NCI-H526 (cell line): Measurements from ENCODE around the gene THUMPD2.

Experiments used
- DNase-seq, 2 experiments: peaks; one replicate each; lab custom pipeline; 2025; lab: John Stamatoyannopoulos, UW

The THUMPD2 gene

DNA sequence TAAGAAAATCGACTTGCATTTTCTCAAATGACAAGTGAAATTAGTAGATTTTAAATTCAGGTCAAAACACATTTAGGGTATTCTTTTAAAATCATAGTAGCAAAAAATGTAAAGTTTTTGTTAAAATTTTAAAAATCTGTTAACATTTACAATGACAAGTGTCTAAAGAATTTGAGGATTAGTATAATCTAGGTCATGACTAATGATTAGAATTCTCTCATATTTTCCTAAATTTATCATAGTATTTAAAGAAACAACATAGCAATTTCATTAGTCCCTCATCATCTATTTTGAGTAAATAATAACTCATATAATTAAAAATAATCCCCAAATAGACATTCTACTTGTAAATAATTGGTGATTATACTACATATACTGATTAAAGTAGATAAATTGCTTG, 23.6 kb downstream of the THUMPD2 start:
- DNase-seq, result no peak

DNA sequence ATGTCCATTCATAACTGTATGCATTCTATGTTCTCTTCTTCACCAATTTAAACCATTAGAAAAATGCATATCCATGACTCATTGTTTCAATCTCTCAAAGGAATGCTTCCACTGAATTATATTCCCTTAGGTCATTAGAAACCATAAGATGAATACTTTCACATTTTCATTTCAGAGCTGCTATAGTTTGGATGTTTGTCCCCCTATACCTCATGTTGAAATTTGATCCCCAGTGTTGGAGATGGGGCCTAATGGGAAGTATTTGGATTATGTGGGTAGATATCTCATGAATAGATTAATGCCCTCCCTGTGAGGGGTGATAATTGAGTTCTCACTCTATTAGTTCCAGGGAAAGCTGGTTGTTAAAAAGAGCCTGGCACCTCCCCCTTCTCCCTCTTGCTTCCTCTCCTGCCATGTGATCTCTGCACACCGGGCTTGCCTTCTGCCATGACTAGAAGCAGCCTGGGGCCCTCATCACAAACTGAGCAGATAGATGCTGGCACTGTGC, 35.7 kb downstream of the THUMPD2 start:
- no peak for DNase-seq

DNA sequence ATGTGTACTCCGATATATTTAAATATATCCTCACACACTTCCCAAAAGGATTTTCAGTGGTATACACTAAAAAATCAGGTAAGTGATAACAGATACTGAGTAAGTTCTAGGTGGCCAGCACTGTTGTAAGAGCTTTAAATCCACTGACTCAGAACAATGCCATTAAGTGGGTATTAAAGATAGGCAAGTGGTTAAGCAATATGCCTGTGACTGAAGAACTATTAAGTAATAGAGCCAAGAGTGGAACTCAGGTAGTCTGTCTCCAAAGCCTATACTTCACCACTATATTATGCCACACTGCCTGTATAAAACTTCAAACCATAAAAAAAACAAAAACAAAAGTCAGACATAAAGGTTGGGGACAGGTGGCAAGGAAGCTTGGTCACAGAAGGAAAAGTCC, 37.2 kb downstream of the THUMPD2 start:
- no peak for DNase-seq

DNA sequence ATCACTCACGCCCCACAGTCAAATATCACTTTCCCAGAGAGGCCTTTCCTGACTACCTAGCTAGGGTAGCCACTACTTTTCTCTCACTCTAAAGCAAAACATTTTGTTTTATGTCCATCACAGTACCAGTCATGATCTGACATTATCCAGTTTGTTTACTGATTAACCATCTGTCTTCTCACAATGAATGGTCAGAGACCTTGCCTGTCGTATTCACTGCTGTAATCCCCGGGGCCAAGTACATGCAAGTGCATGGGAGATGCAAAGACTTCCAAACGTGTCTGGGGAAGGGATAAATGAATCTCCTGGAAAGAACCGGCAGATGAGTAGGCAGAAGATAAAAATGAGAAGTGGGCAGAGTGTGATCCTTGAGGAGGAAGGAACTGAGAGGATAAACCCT, 39.7 kb downstream of the THUMPD2 start:
- no peak for DNase-seq

DNA sequence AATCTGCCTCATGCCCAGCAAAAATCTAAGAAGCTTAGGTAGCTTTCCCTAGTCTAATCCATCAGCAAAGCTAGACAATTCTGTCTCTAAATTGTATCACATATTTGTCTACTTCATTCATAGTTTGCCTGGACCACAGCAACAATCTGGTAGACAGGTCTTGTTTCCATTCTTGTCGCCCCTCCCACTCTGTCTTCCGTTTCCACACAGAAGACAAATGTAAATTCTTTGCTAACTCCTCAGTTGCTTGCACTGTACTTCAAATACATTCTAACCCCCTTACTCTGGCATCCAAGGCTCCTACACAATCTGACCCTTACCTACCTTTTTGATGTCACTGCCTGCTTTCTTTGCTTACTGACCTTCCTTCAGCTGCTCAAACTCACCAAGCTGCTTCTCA, 40.1 kb downstream of the THUMPD2 start:
- no peak for DNase-seq

DNA sequence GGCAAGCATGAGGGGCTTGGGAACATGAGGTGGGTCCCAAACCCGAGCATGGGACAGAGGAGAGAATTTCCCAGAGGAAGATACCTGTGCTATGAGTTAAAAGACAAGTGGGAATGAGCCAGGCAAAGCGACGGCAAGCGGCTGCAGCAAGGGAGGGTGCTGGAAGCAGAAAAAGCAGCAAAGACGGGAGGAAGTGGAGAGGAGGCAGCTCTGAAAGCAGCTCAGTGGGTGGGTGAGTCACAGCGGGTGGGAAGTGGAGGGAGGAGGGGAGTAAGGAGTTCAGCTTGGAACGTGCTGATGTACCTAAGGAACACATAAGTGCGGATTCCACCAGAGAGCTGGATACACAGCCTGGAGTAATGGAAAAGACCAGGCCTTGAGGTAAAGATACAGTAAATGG, 41.4 kb downstream of the THUMPD2 start:
- no peak for DNase-seq

DNA sequence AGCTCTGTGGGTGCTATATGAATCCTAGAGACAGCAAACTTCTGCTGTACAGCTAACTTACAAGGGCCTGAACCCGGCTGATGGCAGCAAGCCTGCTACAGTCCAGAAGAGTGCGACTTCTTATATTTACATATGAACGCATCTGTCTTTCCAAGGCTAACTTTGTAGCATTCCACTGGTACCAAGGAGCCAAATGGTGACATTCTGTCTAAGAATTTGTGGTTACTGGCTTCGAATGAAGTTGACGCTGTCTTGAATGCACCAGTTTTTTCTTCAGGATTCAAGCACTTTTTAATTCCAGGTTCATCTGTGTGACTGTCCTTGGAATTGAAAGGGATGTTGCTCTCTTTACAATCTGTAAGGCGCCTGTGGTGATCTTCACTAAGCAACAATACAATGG, 42.4 kb downstream of the THUMPD2 start:
- DNase-seq, result no peak

DNA sequence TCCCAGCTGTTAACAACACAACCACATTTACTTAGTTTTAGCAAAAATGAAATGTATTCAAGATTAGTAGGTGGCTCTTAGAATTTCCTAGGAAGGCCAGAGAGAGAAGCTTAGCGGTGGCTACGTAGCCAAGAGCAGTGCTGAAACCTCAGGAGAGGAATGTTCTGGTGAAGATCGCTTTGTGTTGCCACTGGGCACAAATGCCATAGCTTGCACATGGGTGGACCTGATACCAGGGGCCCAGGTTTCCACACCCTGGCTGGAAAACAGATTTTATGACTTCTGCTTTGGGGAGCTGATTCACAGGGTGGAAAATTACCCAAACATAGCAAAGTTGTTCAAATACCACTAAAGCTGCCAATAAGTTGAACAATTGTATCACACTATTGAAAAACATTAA, 43.4 kb downstream of the THUMPD2 start:
- DNase-seq, result no peak

DNA sequence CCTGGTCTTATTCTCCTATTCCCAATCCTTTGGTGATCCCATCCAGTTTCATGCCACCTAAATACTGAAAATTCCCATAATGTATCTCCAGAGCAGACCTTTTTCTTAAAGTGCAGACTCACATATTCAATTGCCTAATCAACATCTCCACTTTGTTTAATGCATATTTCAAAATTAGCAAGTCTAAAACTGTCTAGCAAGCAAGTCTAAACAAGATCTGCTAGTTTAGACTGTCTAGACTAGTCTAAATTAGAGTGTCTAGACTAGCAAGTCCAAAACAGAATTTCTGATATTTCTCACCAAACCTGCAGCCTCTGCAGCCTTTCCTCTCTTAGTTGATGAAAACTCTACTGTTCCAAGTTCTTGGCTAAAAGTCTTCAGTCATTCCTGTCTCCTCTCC, 44.6 kb downstream of the THUMPD2 start:
- no peak for DNase-seq

DNA sequence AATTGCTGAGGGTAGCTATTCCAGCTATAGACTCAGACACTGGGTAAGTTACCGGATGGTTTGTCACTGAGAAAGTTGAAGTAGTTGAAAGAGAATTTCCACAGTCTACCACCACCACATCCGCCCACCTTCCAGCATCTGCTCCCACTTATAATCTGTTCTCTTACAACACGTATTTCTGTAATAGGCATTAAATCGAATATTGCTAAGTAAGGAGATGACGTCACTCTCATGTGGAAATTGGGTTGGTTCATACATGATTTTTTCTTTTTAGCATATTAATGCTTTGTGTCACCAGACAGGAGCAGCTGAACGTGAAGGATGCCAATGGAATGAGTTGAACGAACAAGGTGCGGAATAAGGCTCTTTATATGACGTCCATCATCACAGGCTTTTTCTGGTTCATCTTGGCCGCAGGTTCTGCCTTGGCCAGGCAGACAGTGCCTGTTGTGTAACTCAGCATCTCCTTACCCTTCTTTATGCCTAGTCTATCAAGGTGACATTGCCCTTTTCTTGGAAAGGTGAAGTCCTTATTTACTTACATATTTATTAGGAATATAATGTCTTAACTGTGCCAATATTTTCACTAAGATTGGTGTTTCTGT, 45.9 kb downstream of the THUMPD2 start:
- no peak for DNase-seq

DNA sequence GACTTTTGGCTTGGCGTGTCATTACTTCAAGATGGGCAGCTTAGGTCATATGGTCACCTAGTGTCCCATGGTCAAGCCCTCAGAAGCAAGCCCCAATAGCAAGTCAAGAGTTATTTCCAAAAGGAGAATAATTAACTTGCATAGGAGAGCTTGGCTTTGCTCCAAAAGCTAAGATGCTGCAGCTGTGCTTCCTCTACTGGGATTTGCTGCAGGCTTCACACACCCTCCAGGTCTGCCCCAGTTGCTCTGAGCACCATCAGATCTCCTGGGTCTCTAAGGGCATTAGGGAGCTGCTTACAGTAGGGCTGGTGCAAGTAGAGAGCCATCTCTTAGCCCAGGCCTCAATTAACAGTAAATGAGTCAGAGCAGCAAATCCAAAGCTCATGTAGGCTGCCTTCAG, 46.6 kb downstream of the THUMPD2 start:
- no peak for DNase-seq

DNA sequence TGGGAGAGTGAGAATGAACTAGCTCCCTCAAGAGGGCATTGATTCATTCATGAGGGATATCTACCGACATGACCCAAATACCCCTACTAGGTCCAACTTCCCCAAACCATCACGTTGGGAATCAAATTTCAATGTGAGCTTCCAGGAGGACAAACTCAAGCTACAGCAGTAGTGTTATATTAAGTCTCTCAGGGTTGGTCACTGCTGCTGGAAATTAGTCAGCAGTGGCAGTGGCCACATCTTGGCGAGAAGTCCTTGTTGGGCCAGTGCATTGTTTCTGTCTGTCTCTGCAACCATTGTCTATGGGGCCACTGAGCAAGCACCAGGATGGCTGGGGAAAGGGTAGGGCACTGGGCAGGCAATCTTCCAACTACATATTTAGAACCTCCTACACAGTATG, 47.5 kb downstream of the THUMPD2 start:
- no peak for DNase-seq

DNA sequence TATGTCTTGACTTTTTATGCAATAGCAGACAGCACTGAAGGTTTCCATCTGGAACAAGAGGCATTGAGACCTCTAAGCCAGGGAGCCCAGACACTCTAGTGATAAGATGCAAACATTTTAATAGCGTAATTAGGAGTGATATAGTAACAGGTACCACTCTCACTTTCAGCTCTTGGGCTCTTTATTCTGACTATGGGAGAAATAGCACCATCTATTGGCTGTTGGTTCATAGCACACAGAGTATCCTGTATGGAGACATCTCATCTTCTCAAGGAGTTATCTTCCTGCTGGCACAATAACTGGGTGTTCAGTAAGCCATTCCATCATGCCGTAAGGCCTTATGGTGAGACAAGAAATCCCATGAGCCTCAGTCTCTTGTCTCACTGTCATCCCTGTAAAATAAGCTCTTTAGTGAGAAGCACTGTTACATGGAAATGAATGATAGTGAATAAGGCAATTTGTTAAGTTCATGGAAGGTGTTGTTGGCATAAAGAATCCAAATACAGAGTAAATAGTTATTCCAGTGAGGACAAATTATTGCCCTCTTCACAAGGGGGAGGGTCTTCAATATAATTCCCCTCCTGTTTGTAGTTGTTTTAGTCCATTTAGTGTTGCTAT, 48.3 kb downstream of the THUMPD2 start:
- peak; percentile 26 to 60 for DNase-seq

DNA sequence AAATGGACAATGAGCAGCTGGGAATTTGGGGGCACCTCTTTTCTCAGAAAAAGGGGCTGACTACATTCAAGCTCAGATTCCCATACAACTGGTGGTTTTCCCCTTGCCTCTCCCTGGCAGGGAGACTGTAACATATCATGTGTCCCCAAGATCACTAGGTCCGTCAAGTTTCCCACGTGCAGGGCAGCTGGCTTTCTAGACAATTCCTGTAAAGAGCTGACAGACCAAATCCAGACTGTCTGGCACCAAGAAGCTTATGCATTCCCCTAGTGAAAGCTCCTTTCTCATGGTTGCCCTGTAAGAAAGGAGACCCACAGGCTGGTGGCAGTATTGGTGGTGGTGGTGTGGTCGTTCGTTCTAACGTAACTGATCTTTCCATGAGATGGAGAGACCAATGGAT, 48.8 kb downstream of the THUMPD2 start:
- DNase-seq, result no peak

DNA sequence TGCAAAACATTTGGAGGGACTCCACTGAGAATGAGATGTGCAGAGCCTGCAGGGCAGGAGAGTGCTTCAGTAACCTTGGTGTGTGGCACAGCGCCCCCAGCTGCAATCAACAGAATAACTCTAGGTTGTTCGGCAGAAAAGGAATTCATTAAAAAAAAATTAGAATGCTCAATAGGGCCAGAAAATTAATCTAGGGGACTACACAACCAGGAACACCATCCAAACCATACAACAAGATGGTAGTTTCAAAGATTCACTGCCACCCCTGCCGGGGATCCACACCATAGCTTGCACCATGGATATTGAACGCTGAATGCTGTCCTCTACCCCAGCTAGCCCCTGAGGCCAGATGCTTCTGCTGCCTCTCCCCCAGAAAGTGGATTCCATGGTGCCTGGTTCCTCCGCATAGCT, 50.1 kb downstream of the THUMPD2 start:
- peak; percentile 47 to 70 for DNase-seq

DNA sequence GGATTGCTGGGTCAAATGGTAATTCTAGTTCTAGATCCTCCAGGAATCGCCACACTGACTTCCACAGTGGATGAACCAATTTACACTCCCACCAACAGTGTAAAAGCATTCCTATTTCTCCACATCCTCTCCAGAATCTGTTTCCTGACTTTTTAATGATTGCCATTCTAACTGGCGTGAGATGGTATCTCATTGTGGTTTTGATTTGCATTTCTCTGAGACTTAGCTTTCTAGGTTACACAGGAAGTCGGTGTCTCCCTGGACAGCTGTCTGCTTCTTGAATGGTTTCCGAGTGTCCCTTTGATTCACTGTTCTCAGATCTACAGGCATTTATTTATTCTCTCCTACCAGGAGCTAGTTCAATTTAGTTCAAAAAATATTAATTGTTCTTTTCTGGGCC, 51.0 kb downstream of the THUMPD2 start:
- DNase-seq, result peak; percentile 80 to 83

DNA sequence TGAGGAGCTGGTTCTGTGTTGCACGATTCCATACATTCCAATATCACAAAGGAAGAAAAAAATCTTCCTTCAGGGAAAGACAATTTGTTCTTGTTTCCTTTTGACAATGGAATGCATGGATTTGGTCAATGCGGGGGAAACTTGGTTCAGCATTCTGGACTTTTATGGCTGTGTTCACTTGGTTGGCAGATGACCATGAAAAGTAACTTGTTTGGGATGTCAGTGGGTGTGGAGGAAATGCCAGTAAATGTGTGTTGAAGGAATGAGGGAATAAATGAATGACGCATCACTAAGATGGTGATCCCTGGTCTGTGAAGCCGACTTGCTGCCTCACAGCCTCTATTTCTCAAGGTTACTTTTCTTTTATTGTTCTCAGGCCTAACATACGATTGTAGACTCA, 53.7 kb downstream of the THUMPD2 start:
- DNase-seq, result no peak

DNA sequence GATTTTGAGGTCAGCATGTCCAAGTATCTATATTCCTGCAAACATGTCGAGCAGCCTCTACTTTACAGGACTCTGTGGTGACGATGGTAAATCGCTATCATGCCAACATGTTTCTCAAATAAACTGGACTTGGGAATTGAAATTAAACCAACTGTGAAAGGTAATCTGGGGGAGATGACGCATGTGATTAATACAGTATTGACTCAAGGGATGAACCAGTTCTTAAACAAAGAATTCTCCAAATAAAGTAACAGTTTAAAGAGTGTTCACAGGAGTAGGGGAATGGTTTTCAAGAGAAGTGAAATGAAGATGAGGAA, 54.3 kb downstream of the THUMPD2 start:
- no peak for DNase-seq

DNA sequence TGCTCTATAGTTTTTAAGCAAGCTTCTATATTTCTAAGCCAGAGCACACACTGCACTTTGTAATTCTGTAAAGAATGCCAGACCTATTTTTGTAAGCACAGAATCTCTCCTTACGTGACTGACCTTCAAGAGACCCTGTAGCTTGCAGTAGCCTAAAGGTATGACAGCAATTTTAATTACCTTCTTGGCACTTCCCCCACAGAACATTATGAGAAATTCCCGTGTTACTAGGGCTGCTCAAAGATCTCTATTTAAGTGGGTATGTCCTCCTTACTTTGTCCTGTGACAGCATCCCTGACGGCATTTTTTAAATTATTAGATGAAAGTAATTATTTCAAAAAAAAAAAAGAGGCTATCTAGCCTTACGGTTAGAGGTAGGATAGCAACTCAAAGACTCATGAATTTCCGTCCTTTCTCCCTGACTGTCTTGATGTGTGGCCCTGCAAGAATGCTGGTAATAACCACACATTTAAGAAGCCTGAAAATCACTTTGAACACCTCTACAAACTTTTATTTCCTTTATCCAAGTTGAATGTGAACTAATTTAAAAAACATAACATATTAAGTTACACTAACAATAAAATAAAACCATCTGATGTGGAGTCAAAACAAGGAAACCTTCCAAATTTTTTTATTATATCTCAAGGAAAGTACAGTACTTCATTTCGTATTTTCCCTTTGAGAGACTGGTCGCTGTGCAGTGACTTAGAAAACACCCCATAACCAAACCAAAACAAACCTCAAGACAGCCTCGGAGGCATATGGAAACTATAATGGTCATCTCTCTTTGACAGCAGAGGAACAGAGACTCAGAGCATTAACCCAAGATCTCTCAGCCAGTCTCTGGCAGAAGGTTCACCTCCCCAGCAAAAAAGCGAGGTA, 54.9 kb downstream of the THUMPD2 start:
- DNase-seq, result no peak

DNA sequence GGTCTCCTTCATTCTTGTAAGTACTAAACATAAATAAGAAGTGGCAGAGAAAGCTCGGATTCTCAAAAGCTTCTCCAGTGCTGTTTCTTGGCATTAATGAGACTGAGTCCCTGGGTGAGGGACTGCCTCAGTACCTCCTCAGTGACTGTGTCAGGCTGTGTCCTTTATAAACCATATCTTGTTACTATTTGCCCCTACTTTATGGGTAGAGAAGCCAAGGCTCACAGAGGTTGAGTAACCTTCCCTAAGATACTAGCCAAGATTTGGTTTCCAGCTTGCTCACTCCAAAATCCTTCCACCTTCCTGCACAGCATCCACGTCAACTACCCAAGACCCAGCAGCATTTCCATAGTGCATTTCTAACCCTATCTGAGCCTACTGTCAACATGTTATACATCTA, 55.6 kb downstream of the THUMPD2 start:
- DNase-seq, result no peak

DNA sequence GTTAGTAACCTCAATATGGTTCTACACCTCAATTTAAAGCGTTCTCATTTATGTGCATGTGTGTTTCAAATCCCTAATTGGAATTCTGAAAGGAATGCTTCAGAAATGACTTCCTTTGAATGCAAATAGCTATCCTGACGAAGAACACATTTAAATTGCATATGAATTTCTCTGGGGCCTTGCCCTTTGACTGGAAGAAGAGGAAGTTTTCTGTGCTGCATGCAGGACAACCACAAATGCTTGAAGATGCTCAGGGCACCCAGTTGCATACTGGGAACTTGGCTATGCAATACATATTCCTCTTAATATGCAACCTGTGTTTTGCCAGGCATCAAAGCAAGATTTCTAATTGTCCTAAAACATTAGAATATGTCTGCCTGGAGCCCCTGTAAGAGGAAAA, 58.1 kb downstream of the THUMPD2 start:
- DNase-seq, result no peak

DNA sequence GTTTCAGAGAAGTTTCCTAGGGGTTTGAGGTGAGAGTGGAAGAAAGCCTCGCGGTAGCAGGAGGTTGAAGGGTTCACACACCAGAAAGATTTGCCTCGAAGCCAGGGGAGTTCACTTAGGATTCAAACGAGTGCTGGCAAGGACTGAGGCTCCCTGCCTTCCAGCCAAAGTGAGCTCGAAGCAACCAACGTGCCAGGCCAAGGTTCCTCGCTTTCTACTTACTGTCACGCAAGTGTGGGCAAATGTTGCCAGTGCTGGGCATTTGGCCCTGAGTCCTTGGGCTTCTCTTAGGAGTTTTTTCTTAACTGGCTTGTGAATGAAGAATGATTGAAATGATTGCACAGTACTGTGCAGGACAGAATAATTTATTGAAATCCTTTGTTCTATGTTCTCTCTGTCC, 59.7 kb downstream of the THUMPD2 start:
- DNase-seq, result no peak

DNA sequence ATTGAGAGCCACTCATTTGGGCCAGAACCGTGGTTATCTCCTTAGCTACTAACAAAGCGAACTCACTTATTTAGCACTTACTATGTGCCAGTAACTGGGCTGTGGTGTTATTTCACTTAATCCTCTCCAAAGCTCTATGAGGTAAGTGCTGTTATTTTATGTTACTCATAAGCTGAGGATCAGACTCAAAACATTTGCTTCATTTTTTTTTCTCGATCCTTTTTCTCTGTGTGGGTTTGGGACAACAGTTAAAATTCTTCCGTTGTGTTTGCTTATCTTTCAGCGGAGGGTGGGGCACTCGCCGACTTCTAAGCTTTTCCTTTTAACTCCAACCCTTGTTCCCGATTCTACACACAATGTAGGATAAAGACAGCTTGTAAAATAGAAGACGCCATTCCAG, 60.6 kb downstream of the THUMPD2 start:
- no peak for DNase-seq
